Stimulated activated naive CD8-positive, alpha-beta T cell treated with anti-CD3 and anti-CD28 coated beads, Interleukin-15, amount 100 ng/mL, for 72 hours (primary cell): ENCODE results near the gene RBFOX2.
"Not testable (repeated sequence)": the region's sequence is repeated elsewhere in the genome, so short reads cannot be mapped to it uniquely, and the experiment has no call there.

Experiments used
- ATAC-seq: fragments of 150-1000 bp; cut with Tn5 transposase; 2 replicates; pipeline ENCODE4 v1.10.0; 2021; ENCODE audit warnings: mild to moderate bottlenecking, moderate library complexity
- DNase-seq, 2 donors: peaks; one replicate each; pipeline ENCODE4 v3.0.0; 2021 to 2022
- H3K27ac Mint-ChIP-seq, 2 donors: one replicate each; pipeline ENCODE4 v1.8.0; 2022; ENCODE audit warnings: mild to moderate bottlenecking in 2 of 2, mixed read lengths in 2 of 2, moderate library complexity in 2 of 2
- H3K27me3 Mint-ChIP-seq: one replicate; pipeline ENCODE4 v1.8.0; 2022; ENCODE audit warnings: mixed read lengths
- H3K4me1 Mint-ChIP-seq: one replicate; pipeline ENCODE4 v1.8.0; 2022; ENCODE audit warnings: mild to moderate bottlenecking, mixed read lengths
- H3K4me3 Mint-ChIP-seq, 2 donors: one replicate each; pipeline ENCODE4 v1.8.0; 2022; ENCODE audit warnings: mild to moderate bottlenecking in 2 of 2, mixed read lengths in 2 of 2, moderate library complexity in 1 of 2
- H3K9me3 Mint-ChIP-seq, 2 donors: one replicate each; pipeline ENCODE4 v1.8.0; 2022; ENCODE audit warnings: mixed read lengths in 2 of 2

RBFOX2 gene

DNA sequence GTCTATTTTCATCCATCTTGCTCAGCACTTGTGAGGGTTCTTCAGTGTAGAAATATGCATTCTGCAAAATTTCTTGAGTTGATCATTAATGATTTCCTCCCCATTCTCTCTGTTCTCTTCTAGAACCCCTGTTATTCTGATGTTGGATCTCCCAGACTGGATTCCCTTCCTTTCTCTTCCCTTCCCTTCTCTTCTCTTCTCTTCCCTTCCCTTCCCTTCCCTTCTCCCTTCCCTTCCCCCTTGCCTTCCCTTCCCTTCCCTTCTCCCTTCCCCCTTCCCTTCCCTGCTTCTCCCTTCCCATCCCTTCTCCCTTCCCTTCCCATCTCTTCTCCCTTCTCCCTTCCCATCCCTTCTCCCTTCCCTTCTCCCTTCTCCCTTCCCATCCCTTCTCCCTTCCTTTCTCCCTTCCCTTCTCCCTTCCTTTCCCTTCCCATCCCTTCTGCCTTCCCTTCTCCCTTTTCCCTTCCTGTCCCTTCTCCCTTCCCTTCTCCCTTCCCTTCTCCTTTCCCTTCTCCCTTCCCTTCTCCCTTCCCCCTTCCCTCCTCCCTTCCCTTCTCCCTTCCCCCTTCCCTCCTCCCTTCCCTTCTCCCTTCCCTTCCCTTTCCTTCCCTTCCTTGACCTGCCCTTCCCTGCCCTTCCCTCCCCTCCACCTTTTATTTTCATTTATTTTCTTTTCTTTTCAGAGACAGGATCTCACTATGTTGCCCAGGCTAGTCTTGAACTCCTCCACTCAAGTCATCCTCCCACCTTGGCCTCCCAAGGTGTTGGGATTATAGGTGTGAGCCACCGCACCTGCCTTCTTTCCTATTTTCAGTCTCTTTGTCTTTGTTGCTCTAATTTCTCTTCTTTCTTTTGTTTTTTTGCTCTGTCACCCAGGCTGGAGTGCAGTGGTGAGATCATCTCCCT is 24.9 kb upstream of the RBFOX2 start:
- Mint-ChIP-seq H3K4me3 (no peak overlapping the region), H3K4me1 (peaks cover 9% of the 10 kb centered on the region), H3K27ac (peak overlapping the region in 1 of 2 donors; percentile 86), H3K9me3 (no peaks in the 10 kb centered on the region), H3K27me3 (peaks cover 24% of the 10 kb centered on the region)
- ATAC-seq (no peak), DNase-seq (no peak)

DNA sequence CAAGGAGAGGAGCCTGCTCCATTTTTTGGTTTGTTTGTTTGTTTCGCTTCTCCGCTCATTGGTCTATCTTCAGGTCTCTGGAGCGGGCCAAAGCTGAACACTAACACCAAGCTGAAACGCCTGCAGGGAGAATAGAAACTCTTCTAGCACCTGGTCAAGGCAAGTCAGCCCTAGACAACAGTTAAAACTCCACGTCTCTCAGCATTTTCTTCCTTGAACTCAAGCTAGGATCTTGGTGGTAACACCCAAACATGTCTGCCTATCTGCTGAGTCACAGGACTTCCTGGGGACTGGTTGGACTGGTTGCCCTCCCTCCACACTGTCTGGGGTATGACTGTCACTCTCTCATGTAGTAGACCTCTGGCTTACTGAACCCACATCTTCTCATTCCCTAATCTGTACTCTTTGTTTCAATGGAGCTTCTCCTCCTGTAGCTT is 23.9 kb upstream of the RBFOX2 start:
- no peak overlapping the region for H3K4me3 Mint-ChIP-seq
- H3K27ac Mint-ChIP-seq = no peak overlapping the region
- ATAC-seq (peak; percentile 66), DNase-seq (no peak)
- H3K4me1 Mint-ChIP-seq = peaks cover 9% of the 10 kb centered on the region
- peaks cover 24% of the 10 kb centered on the region for H3K27me3 Mint-ChIP-seq
- H3K9me3 Mint-ChIP-seq = no peaks in the 10 kb centered on the region

DNA sequence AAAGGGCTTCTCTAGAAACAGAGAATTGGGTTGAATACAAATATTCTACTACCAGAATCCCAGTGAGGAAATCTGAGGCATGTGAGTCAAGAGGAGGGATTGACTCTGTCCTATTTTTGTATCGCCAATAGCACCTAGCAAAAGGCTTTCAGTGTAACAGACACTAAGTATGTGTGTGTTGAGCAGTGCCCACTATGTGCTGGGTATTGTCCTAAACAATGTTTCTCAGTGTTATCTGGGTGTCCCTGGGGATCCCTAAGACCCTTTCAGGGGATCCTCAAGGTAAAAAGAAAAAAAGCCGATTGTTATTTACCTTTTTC is 21.0 kb upstream of the RBFOX2 start:
- Mint-ChIP-seq H3K27me3 (peaks cover 6% of the 10 kb centered on the region), H3K4me3 (no peak overlapping the region), H3K9me3 (no peaks in the 10 kb centered on the region), H3K27ac (no peak overlapping the region), H3K4me1 (peaks cover 9% of the 10 kb centered on the region)
- DNase-seq = no peak
- ATAC-seq = no peak

DNA sequence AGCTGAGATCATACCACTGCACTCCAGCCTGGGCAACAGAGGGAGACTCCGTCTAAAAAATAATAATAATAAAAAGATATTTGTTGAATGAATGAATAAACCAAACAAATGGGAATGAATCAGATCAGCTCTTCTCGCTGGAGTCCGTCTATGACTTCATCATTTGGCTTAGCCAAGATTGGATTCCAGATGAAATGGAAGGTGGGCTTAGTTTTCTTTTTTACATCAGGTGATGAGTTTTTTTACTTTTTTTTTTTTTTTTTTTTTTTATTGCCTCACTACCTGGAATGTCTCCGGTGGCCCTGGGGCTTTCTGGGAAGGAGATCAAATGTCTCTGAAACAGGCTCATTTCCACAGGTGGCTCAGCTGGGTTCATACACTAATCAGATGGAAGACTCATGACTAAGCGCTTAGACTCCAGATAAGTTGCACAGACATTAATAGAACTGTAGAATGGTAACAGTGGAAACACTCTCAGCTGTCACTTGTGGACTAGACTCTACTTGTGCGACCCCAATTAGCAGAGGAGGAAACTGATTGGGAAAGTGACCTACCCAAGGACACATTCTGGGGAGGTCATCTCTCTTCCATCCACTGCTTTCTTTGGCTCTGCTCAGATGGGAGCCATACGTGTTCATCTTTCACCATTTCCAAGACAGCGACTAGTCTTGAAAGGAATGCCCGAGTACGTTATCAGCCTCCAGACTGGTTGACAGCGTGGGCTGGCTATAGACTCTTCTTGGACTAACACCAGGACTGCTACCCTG is 20.5 kb upstream of the RBFOX2 start:
- no peak for ATAC-seq
- Mint-ChIP-seq H3K27ac (no peak overlapping the region), H3K9me3 (no peaks in the 10 kb centered on the region), H3K4me3 (no peak overlapping the region), H3K27me3 (peaks cover under 1% of the 10 kb centered on the region), H3K4me1 (peaks cover 9% of the 10 kb centered on the region)
- DNase-seq = no peak

DNA sequence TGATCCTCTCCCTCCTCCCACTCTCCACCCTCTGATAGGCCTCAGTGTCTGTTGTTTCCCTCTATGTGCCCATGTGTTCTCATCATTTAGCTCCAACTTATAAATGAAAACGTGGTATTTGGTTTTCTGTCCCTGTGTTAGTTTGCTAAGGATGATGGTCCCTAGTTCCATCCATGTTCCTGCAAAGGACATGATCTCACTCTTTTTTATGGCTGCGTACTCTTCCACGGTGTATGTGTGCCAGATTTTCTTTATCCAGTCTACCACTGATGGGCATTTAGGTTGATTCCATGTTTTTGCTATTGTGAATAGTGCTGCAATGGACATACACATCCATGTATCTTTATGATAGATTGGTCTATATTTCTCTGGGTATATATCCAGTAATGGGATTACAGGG is 15.9 kb upstream of the RBFOX2 start:
- not testable (repeated sequence) for H3K27me3 Mint-ChIP-seq, DNase-seq, H3K4me3 Mint-ChIP-seq, H3K9me3 Mint-ChIP-seq, H3K4me1 Mint-ChIP-seq, H3K27ac Mint-ChIP-seq, ATAC-seq

DNA sequence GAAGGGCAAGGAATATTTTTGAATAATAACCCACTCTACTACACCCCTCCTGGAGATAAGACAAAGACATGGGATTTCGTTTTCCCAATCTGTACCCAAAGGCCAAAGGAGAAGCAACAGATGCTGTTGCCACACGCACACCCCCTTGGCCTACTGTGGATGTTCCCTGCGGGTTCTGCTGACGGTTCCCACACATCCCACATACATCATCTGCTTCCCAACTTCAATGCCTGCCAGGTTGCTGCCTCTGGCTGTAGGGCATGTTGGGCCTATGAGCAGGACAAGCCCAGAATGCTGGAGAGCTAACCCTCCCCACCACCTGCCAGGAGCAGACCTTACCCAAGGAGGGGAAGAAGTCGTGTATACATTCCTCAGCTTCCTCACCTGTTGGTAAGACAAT is 13.6 kb upstream of the RBFOX2 start:
- H3K27me3 Mint-ChIP-seq = peaks cover 21% of the 10 kb centered on the region
- no peak for ATAC-seq
- no peak overlapping the region for H3K4me3 Mint-ChIP-seq

DNA sequence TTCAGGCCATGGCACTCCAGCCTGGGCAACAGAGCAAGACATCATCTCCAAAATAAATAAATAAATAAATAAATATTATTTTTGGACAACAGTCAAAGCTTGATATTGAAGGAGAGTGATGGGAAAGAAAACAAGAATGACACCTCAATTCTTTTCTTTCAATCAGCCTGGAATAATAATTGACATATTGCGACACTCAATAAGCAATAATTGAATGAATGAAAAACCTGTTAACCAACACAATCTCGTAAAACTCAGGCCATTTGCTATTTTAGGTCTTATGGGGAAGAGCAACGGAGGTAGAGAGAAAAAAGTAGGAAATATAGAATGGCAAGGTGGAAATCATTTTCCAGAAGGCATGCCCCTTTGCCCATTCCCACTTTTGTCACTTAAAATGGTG is 10.5 kb upstream of the RBFOX2 start:
- H3K27me3 Mint-ChIP-seq = peaks cover 34% of the 10 kb centered on the region
- ATAC-seq (no peak), DNase-seq (no peak)
- H3K4me1 Mint-ChIP-seq = no peaks in the 10 kb centered on the region
- no peak overlapping the region for H3K4me3 Mint-ChIP-seq
- H3K27ac Mint-ChIP-seq = no peak overlapping the region
- H3K9me3 Mint-ChIP-seq = no peaks in the 10 kb centered on the region

More for the DNA sequence above, 13.6 kb upstream of the RBFOX2 start:
- no peak for DNase-seq
- H3K27ac Mint-ChIP-seq = no peak overlapping the region
- no peaks in the 10 kb centered on the region for H3K9me3 Mint-ChIP-seq
- no peaks in the 10 kb centered on the region for H3K4me1 Mint-ChIP-seq

DNA sequence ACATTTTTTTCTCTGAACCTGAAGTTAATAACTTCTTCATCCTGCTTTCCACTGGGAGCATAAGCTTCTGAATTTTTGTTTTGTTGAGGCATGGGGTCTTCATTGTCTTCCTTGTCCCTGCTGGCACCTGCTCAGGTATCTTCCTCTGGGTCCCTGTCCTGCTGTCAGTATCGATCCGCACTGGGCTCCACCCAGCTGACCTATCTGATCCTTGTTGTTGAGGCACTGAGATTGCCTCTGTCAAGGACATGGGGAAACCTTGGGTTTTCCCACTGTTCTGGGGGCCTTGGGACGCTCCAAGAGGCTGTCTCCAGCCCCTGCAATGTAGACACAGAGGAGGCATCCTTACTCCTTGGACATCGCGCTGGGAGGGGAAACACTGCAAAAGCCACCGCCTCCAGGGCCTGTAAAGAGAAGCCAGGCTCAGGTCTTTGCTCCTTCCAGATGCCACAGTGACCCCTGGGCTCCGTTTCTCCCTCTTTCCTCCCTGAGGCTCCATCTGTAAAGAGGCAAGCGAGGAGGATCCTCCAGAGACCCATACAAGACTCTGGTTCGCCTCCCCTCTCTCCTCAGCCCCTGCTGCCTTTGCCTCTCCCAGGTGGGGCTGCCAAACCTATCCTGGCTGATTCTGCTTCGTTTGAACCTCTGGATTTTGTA is 8.6 kb upstream of the RBFOX2 start:
- Mint-ChIP-seq H3K4me3 (no peak overlapping the region), H3K27ac (no peak overlapping the region), H3K4me1 (no peaks in the 10 kb centered on the region), H3K9me3 (no peaks in the 10 kb centered on the region), H3K27me3 (peaks cover 34% of the 10 kb centered on the region)
- no peak for ATAC-seq
- DNase-seq = no peak

DNA sequence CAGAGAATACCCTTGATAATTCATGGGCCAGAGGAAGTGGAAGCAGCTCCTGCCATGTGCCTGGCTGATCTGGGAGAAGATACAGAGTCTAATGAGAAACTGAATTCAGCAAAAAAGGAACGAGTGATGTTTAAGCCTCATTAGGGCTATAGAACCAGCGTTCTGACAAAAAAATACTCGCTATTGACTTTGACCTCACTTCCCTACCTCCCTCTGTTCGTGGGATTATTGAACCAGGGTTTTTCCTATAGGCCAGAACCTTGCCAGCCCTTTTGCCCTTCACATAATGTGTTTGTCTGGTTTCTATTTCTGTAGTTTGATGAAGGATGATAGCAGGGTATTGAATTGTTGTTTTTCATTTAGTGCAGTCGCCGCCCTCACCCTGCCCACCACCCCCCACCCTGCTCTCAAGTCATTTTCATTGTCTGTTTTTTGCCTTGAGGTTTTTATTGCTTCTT is 7.6 kb upstream of the RBFOX2 start:
- H3K27me3 Mint-ChIP-seq = peaks cover 34% of the 10 kb centered on the region
- DNase-seq (no peak), ATAC-seq (no peak)
- H3K9me3 Mint-ChIP-seq = no peaks in the 10 kb centered on the region
- H3K4me1 Mint-ChIP-seq = no peaks in the 10 kb centered on the region
- H3K27ac Mint-ChIP-seq = no peak overlapping the region
- no peak overlapping the region for H3K4me3 Mint-ChIP-seq

DNA sequence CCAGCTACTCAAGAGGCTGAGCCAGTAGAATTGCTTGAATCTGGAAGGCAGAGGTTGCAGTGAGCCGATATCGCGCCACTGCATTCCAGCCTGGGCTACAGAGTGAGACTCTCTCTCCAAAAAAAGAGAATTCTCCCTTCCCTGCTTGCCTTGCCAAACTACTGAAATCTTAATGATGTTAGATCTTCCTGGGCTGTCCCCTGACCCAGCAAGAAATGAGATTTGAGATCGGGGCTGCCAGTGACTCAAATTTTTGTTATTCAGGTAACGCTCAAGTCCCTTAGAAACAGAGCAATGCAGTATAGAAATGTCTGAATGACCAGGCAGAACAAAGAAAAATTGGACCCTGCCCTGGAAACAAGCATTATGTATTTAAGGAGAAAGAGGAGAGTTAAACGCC is 4.0 kb upstream of the RBFOX2 start:
- Mint-ChIP-seq H3K4me3 (no peak overlapping the region), H3K27ac (no peak overlapping the region), H3K4me1 (peaks cover 14% of the 10 kb centered on the region), H3K27me3 (peaks cover 27% of the 10 kb centered on the region), H3K9me3 (no peaks in the 10 kb centered on the region)
- ATAC-seq = no peak
- no peak for DNase-seq

DNA sequence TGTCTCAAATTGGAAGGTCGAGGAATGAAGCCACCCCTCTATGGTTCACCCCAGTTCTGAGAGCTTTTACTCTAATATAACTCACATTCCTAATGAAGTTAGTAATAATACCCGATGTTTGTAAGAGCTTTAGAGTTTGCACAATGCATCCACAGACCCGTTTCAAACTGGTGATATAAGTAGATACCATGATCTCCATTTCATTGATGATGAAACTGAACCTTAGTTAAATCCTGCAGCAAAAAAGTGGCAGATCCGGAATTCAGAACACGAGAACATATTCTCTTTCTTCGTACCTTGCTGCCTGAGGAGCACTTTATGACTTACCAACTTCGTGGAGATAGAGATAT is 757 bp upstream of the RBFOX2 start:
- H3K27ac Mint-ChIP-seq = no peak overlapping the region
- H3K9me3 Mint-ChIP-seq = no peaks in the 10 kb centered on the region
- ATAC-seq (no peak), DNase-seq (no peak)
- peaks cover 17% of the 10 kb centered on the region for H3K4me1 Mint-ChIP-seq
- H3K27me3 Mint-ChIP-seq = peaks cover 13% of the 10 kb centered on the region
- peak overlapping the region; percentile 85 for H3K4me3 Mint-ChIP-seq

DNA sequence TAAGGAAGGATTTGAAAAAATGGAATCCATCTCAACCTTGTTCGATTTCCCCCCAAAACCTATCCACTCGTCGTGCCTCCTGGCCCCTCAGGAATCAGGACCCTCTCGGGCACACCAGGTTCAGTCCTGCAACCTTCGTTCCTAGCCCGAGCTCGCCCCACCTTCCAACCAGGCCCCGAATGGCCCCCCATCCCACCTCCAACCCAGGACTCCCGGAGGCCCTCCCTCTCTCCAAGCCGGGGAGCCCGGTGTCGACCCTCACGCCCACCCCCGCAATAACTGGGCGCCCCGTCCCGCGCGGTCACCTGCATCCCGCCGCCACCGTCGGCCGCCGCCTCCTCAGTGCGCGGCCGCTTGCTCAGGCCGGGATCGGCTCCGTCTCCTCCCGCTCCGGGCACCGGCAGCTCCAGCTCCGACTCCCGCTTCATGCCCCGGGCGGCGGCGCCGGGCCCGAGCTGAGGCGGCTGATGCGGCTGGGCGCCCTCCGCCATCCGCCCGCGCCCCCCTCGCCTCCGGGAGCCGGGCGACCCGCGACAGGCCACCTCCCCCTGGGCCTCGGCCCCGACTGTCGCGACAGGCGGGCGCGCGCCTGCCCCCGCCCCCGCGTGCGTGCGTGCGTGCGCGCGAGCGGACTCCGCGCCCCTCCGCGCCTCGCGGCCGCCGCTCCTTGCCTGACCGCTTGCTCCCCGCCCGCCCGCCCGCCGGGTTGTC is 534 bp downstream of the RBFOX2 start:
- Mint-ChIP-seq H3K4me3 (peak overlapping the region; percentile 65 to 85), H3K4me1 (peaks cover 17% of the 10 kb centered on the region), H3K27ac (no peak overlapping the region), H3K9me3 (no peaks in the 10 kb centered on the region), H3K27me3 (peaks cover 13% of the 10 kb centered on the region)
- DNase-seq (no peak), ATAC-seq (peak; percentile 48)

DNA sequence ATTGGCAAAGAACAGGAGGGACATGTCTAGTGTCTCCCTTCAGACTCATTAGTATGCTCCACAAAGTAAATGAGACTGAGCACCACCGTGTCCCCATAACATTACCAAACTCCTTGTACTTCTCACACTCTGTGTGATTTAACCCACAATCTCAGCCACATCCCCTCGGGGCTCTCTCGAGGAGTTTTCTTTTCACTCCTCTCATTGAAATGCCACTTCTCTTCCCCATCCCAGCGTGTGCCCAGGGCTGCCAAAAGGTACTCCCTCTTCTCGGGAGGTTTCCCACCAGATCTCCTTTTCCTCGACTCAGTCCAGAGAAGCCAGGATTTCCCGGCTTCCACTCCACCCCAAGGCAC is 1.1 kb downstream of the RBFOX2 start:
- no peak overlapping the region for H3K27ac Mint-ChIP-seq

DNA sequence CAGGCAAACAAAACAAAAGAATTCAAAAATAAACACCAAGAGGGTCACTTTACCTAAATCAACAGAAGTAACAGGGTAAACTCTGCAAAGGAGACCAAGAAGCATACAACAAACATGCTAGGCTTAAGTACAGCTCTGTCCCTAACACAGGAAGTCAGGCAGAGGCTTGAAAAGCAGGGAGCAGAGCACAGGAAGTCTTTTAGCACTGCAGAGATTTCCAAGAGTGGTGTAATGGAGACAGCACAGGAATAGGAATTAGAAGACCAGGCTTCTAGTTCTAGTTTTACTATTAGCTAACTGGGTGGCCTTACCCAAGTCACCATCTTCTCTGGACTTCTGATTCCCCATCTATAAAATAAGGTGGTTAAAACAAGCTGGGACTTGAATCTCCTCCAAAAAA is 1.9 kb downstream of the RBFOX2 start:
- DNase-seq (no peak), ATAC-seq (no peak)
- Mint-ChIP-seq H3K27me3 (peaks cover 13% of the 10 kb centered on the region), H3K4me1 (peaks cover 17% of the 10 kb centered on the region), H3K27ac (peak overlapping the region in 1 of 2 donors; percentile 51), H3K9me3 (no peaks in the 10 kb centered on the region), H3K4me3 (no peak overlapping the region)

More for the DNA sequence above, 1.1 kb downstream of the RBFOX2 start:
- Mint-ChIP-seq H3K27me3 (peaks cover 13% of the 10 kb centered on the region), H3K9me3 (no peaks in the 10 kb centered on the region), H3K4me3 (peak overlapping the region; percentile 65 to 70), H3K4me1 (peaks cover 17% of the 10 kb centered on the region)
- ATAC-seq (peak; percentile 56), DNase-seq (peak in 1 of 2 donors; percentile 16)

DNA sequence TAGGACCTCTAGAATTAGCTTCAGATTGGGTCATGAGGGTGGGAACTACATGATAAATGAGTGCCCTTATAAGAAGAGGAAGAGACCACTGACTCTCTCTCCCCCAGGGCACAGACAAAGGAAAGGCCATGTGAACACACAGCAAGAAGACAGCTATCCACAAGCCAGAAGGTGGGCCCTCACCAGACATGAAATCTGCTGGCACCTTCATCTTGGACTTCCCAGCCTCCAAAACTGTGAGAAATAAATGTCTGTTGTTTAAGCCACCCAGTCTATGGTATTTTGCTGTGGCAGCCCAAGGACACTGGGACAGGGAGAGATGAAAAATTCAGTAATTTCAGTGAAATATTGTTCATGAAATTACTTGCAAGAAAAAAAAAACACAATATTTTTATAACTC is 5.9 kb downstream of the RBFOX2 start:
- H3K27me3 Mint-ChIP-seq = peaks cover 5% of the 10 kb centered on the region
- DNase-seq (no peak), ATAC-seq (no peak)
- no peak overlapping the region for H3K27ac Mint-ChIP-seq
- no peaks in the 10 kb centered on the region for H3K9me3 Mint-ChIP-seq
- H3K4me1 Mint-ChIP-seq = peaks cover 4% of the 10 kb centered on the region
- no peak overlapping the region for H3K4me3 Mint-ChIP-seq
